DOHH2 (cell line): ENCODE measurements around the gene C13orf46.

ENCODE experiments used
- H3F3A ChIP-seq: fragments of 200-600 bp; sonication (generic), shearing (Covaris generic); 2 replicates; pipeline ENCODE4 v1.6.0; 2016; ENCODE audit warnings: antibody characterized with exemption, mild to moderate bottlenecking; ENCODE audit not compliant: control insufficient read depth, insufficient read depth
- H3K27ac ChIP-seq: fragments of 200-600 bp; sonication (generic); 2 replicates; pipeline ENCODE4 v1.5.1; 2014; ENCODE audit warnings: low read depth, mild to moderate bottlenecking, low read length, moderate library complexity
- H3K27me3 ChIP-seq: fragments of 200-600 bp; sonication (generic); 2 replicates; pipeline ENCODE4 v1.6.1; 2014; ENCODE audit warnings: mild to moderate bottlenecking, low read length, mixed read lengths; ENCODE audit not compliant: control insufficient read depth
- H3K36me3 ChIP-seq: fragments of 200-600 bp; sonication (generic); 2 replicates; pipeline ENCODE4 v1.6.1; 2014; ENCODE audit warnings: mild to moderate bottlenecking, low read length, moderate library complexity, mixed read lengths; ENCODE audit not compliant: control insufficient read depth
- H3K4me1 ChIP-seq: fragments of 200-600 bp; sonication (generic); 2 replicates; pipeline ENCODE4 v1.6.1; 2014; ENCODE audit warnings: mild to moderate bottlenecking, low read length, mixed read lengths; ENCODE audit not compliant: control insufficient read depth
- H3K4me2 ChIP-seq: fragments of 200-600 bp; sonication (generic); 2 replicates; pipeline ENCODE4 v1.6.0; 2014; ENCODE audit warnings: mild to moderate bottlenecking, low read length, moderate library complexity
- H3K4me3 ChIP-seq: fragments of 200-600 bp; sonication (generic); 2 replicates; pipeline ENCODE4 v1.5.1; 2014; ENCODE audit warnings: mild to moderate bottlenecking, low read length, mixed read lengths
- H3K79me2 ChIP-seq: fragments of 200-600 bp; sonication (generic); 2 replicates; pipeline ENCODE4 v1.6.1; 2014; ENCODE audit warnings: mild to moderate bottlenecking, low read length, mixed read lengths; ENCODE audit not compliant: control insufficient read depth
- H3K9me2 ChIP-seq: fragments of 200-600 bp; sonication (generic); replicated peaks from 2 replicates; pipeline ENCODE4 v1.6.1; 2014; ENCODE audit warnings: mild to moderate bottlenecking, low read length, mixed read lengths; ENCODE audit not compliant: control insufficient read depth
- H3K9me3 ChIP-seq: fragments of 200-600 bp; sonication (generic); 2 replicates; pipeline ENCODE4 v1.6.1; 2014; ENCODE audit warnings: antibody characterized with exemption, low read length, mixed read lengths; ENCODE audit not compliant: control insufficient read depth, insufficient read depth
- H4K20me1 ChIP-seq: fragments of 200-600 bp; sonication (generic); 2 replicates; pipeline ENCODE4 v1.6.0; 2014; ENCODE audit warnings: low read depth, mild to moderate bottlenecking, antibody characterized with exemption, low read length, moderate library complexity; ENCODE audit not compliant: control insufficient read depth, insufficient read depth
- EZH2phosphoT487 ChIP-seq: fragments of 200-600 bp; sonication (generic); IDR thresholded peaks from 2 replicates; pipeline ENCODE4 v1.6.1; 2017; ENCODE audit warnings: borderline replicate concordance, mild to moderate bottlenecking, antibody characterized with exemption, low read length, moderate library complexity, mixed read lengths
- TF ChIP-seq, protein P1 (sequence below): fragments of 200-600 bp; sonication (generic); IDR thresholded peaks from one replicate; pipeline ENCODE4 v1.5.1; 2014; ENCODE audit warnings: antibody characterized with exemption, mild to moderate bottlenecking, low read depth, low read length; ENCODE audit not compliant: poor library complexity, severe bottlenecking

Gene C13orf46

DNA sequence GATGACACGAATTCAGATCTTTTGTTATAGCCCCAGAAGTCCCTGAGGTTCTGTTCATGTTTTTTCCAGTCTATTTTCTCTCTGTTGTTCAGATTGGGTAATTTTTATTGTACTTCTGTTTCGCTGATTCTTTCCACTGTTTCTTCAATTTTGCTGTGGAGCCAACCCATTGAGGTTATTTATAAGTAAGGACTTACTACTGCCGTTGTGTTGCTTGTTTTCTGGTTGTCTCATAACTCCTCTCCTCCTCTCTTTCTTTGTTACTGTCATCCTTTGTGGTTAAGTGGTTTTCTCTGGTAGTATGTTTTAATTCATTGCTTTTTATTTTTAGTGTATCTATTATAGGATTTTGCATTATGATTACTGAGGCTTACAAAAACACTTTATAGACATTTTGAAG lies 61.3 kb downstream of the C13orf46 start:
- Histone ChIP-seq H3K79me2 (no peaks in the 10 kb centered on the region), H3F3A (no peaks in the 10 kb centered on the region), H3K9me2 (no peaks in the 10 kb centered on the region), H3K9me3 (peaks cover 6% of the 10 kb centered on the region; the same call in 1 of the 2 replicates), H3K27me3 (peaks cover 12% of the 10 kb centered on the region), H4K20me1 (no peaks in the 10 kb centered on the region), H3K4me3 (no peak overlapping the region), H3K27ac (no peak overlapping the region), H3K4me2 (no peak overlapping the region), H3K4me1 (no peaks in the 10 kb centered on the region), H3K36me3 (no peaks in the 10 kb centered on the region)
- TF ChIP-seq EZH2phosphoT487: no peak
- TF ChIP-seq, protein P1, sequence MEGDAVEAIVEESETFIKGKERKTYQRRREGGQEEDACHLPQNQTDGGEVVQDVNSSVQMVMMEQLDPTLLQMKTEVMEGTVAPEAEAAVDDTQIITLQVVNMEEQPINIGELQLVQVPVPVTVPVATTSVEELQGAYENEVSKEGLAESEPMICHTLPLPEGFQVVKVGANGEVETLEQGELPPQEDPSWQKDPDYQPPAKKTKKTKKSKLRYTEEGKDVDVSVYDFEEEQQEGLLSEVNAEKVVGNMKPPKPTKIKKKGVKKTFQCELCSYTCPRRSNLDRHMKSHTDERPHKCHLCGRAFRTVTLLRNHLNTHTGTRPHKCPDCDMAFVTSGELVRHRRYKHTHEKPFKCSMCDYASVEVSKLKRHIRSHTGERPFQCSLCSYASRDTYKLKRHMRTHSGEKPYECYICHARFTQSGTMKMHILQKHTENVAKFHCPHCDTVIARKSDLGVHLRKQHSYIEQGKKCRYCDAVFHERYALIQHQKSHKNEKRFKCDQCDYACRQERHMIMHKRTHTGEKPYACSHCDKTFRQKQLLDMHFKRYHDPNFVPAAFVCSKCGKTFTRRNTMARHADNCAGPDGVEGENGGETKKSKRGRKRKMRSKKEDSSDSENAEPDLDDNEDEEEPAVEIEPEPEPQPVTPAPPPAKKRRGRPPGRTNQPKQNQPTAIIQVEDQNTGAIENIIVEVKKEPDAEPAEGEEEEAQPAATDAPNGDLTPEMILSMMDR: no peak

- Histone ChIP-seq H3K4me3 (no peak overlapping the region), H3K9me3 (peaks cover 6% of the 10 kb centered on the region; the same call in 1 of the 2 replicates), H3K27ac (no peak overlapping the region), H3K9me2 (no peaks in the 10 kb centered on the region), H3K4me1 (no peaks in the 10 kb centered on the region), H3K27me3 (peaks cover 15% of the 10 kb centered on the region), H3F3A (no peaks in the 10 kb centered on the region), H4K20me1 (no peaks in the 10 kb centered on the region), H3K36me3 (no peaks in the 10 kb centered on the region), H3K79me2 (no peaks in the 10 kb centered on the region), H3K4me2 (no peak overlapping the region)
- TF ChIP-seq, protein P1: no peak
- no peak for TF ChIP-seq EZH2phosphoT487
Measured at GRCh38 chr13:113907635-113908617, 66.0 kb downstream of the C13orf46 start.

DNA sequence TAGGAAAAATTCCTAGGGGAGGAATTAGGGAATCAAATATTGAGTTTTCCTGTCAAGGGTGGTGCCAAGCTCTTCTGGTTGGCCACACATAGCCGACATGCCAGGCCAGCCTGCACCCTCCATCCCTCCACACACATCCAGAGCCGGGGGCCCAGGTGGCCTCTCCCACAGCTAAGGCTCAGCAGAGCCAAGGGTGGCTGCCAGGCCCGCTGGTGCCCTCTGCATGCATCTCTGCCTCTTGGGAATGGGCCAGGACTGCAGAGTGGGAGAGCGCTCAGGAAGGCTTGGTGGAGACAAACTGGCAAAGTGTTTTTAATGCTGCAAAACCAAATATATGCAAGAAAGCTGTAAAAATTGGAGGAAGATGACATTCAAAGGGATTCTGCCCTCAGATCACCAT lies 67.3 kb downstream of the C13orf46 start:
- H3F3A ChIP-seq: no peaks in the 10 kb centered on the region
- no peak overlapping the region for H3K27ac ChIP-seq
- H3K4me3 ChIP-seq: no peak overlapping the region
- H3K27me3 ChIP-seq: peaks cover 7% of the 10 kb centered on the region
- H3K4me1 ChIP-seq: no peaks in the 10 kb centered on the region
- H3K36me3 ChIP-seq: no peaks in the 10 kb centered on the region
- H3K4me2 ChIP-seq: no peak overlapping the region
- no peaks in the 10 kb centered on the region for H3K9me3 ChIP-seq
- H4K20me1 ChIP-seq: no peaks in the 10 kb centered on the region
- TF ChIP-seq, protein P1: no peak
- TF ChIP-seq EZH2phosphoT487: no peak
- no peaks in the 10 kb centered on the region for H3K79me2 ChIP-seq
- H3K9me2 ChIP-seq: no peaks in the 10 kb centered on the region
